Anterior cingulate cortex (tissue), 58 donors: ENCODE results near the gene HID1.
"Not testable (repeated sequence)": the region's sequence is repeated elsewhere in the genome, so short reads cannot be mapped to it uniquely, and the experiment has no call there.

Source experiments
- DNase-seq, 58 donors: peaks; one replicate each; lab custom pipeline; 2025; lab: John Stamatoyannopoulos, UW

The HID1 gene

DNA sequence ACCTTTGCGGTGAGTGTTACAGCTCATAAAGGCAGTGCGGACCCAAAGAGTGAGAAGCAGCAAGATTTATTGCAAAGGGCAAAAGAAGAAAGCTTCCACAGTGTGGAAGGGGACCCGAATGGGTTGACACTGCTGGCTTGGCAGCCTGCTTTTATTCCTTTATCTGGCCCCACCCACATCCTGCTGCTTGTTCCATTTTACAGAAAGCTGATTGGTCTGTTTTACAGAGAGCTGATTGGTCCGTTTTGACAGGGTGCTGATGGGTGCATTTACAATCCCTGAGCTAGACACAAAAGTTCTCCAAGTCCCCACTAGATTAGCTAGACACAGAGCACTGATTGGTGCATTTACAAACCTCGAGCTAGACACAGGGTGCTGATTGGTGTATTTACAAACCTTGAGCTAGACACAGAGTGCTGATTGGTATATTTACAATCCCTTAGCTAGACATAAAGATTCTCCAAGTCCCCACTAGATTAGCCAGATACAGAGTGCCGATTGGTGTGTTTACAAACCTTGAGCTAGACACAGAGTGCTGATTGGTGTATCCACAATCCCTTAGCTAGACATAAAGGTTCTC is 66.3 kb downstream of the HID1 start:
- not testable (repeated sequence) for DNase-seq

- DNase-seq: no peak
Measured at GRCh38 chr17:74904687-74905409, 67.7 kb downstream of the HID1 start.

- DNase-seq: no peak
Measured at GRCh38 chr17:74903671-74904070, 68.9 kb downstream of the HID1 start.

DNA sequence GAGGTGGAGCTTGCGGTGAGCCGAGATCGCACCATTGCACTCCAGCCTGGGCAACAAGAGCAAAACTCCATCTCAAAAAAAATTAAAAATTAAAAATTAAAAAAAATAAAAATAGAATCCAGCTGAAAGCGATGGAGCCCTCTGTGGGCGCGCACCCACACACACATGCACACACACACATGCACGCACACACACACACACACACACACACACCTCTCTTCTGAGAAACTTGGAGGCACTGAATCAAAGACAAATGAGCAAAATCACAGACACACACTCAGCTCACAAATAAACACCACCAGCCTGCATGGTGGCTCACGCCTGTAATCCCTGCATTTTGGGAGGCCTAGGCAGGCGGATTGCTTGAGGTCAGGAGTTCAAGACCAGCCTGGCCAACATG is 69.5 kb downstream of the HID1 start:
- no peak for DNase-seq

GRCh38 chr17:74901353-74902135 is 71.0 kb downstream of the HID1 start:
- no peak for DNase-seq
